AML-193 (cell line): ENCODE results near the gene PHLDB2.
A peak's percentile ranks its signal among the peaks of the same experiment; 100 is the strongest.

Experiments
- DNase-seq, 2 experiments: peaks; one replicate each; lab custom pipeline; 2025; lab: John Stamatoyannopoulos, UW

The PHLDB2 gene

GRCh38 chr3:111965484-111965883 lies 106.4 kb downstream of the PHLDB2 start:
- no peak for DNase-seq

DNA sequence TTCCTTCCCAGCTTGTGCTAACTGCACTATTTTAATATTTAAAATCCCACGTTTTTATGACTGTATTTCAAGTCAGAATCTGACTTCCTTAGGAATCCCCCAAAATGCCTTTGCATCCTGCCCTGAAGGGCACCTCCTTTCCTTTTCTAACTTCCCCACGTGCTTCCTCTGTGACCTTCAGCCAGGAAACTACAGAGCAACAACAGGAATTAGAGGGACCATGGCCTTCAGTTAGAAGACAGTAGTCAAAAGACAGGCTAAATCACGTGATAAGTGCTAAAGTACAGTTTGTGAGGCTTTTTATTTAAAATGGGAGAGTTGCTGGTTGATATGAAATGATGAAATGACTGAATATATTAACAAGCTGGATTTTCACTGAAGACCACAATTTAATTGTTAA lies 108.0 kb downstream of the PHLDB2 start:
- DNase-seq = peak; percentile 24 to 25

DNA sequence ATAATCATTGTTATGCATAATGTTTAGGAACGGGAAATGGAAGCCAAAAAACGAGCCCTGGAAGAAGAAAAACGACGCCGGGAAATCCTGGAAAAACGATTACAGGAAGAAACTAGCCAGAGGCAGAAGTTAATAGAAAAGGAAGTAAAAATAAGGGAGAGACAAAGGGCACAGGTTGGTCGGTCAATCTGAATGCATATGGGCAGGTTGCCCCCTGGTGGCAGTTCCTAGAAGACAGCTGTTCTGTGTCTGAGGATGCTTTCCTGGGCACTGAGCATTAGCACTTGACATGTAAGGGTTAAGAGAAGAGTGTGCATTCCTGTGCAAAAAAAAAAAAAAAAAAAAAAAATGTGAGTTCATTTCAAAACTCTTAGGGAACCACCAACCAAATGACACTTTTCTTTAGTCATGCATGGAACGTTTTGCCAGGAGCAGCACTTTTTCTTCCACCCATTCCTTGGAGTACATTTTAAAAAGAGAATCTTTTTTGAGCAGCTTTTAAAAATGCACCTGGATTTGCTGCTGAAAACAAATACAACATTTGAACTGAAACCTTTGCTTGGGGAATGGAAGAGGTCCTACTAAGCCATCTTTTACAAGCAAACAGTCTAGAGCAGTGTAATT lies 108.7 kb downstream of the PHLDB2 start:
- DNase-seq = peak; percentile 90 to 92

DNA sequence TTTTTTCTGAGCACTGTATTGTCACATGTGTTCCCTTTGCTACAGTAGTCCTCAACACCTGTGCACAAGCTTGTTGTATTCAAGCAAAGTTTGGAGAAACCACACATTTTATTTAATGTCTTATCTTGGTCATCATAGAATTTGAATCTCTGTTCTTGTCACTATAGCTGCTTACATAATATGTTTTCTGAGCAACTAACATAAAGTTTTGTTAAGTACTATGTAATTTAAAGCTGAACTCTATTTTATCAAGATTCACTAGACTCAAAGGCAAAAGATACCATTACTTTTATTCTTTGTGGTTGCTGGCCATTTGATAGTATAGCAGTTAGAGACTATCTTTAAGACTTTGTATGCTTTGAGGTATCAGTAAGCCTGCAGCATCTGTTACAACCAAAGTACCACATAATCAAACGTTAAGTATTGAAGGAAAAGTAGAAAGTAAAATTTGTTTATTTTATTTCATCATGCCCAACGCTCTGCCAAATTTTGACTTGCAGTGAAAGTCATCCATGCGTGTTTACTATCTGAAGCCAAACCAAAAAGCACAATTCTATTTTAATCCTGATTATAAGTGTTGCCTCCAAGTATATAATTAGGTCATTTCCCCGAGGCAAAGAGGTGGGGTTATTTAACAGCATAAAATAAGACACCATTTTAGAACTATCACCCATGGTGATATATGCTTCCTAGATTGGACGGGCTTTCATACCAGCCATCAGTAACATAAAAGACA lies 109.4 kb downstream of the PHLDB2 start:
- DNase-seq = no peak

DNA sequence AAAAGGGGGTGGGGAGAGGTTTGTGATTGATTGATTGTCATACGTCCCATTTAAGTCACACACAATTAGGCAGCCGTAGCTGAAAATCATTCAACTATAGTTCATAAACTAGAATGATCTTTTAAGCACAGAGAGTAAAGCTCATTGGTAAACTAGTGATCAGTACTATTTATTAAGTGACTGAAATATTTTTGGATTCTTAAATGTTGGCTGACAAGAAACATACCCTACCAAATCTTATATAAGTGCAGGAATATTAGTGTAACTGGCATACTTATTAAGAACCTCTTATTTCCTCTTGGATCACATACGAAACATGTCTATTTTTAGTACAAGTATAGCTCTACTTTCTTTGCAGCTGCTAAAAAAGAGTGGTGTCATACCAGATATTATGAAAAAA lies 111.3 kb downstream of the PHLDB2 start:
- DNase-seq = no peak

DNA sequence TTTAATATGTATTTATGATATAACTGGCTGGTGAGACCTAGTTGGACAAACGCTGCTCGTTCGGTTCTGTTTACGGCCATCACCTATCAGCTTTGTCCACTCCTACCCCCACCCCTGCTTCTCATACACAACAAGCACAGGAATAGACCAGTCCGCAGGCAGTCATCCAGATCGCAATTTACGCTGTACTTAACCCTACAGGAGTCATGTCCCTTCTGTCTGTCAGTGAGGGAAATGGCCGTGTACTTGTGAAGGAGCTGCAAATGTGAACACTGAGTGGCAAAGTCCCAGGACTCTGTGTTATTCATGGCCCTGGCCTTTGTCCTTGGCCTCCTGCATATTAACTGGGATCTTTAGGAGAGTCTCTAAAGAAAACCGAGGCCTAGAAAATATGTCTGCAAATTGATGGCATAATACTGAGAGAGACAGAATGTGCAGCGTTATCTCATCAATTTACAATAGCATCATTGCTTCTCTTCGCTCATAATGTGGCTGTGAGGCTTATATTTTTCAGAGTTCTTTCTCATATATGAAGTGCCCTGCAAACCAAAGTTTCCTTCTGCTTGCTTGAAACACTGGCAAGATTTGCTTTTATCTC lies 112.6 kb downstream of the PHLDB2 start:
- no peak for DNase-seq

GRCh38 chr3:111972891-111973290 lies 113.8 kb downstream of the PHLDB2 start:
- DNase-seq = no peak

- no peak for DNase-seq
These were observed 116.1 kb downstream of the PHLDB2 start for GRCh38 chr3:111975131-111975530.

- no peak for DNase-seq
These were observed 117.2 kb downstream of the PHLDB2 start for GRCh38 chr3:111976254-111976653.

DNA sequence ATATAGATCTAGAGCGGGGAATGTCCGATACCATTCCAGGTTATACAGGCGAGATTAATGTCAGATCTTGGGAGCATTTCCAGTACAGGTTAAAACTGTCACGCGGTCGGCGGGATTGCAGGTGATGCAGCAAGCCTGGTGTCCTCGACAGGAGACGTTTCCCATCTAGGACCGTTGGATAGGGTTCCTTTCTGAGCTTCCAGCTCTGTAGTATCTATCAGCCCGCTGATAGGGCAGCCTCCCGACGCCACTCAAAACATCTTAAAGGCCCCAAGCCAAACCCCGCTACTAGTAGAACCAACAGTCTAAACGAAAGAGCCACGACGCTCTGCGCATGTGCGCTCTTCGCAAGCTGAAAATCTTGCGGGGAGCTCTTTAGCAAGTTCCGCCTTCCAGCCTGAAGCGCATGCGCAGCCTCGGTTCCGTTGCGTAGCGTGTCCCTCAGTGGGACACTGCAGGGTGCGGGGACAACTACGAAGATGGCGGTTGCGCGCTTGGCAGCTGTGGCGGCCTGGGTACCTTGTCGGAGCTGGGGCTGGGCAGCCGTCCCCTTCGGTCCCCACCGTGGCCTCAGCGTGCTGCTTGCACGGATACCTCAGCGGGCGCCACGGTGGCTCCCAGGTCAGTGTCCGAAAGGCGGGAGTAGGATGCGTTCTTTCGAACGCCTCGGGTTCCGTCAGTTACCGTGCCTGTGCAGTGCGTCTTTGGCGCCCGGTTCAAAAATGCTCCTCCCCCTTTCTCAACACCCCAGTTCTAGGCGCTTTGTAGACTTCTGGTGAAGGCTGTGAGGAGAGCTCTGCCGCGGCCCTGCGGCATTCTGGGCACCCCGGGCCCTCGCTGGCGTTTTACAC lies 119.7 kb downstream of the PHLDB2 start, which contains the start of gene ABHD10:
TSS of gene ABHD10 (plus strand) at position 444 of the 851 bp plus-strand sequence. CDS start at position 480, 36 bp downstream.
- DNase-seq = peak; percentile 98

DNA sequence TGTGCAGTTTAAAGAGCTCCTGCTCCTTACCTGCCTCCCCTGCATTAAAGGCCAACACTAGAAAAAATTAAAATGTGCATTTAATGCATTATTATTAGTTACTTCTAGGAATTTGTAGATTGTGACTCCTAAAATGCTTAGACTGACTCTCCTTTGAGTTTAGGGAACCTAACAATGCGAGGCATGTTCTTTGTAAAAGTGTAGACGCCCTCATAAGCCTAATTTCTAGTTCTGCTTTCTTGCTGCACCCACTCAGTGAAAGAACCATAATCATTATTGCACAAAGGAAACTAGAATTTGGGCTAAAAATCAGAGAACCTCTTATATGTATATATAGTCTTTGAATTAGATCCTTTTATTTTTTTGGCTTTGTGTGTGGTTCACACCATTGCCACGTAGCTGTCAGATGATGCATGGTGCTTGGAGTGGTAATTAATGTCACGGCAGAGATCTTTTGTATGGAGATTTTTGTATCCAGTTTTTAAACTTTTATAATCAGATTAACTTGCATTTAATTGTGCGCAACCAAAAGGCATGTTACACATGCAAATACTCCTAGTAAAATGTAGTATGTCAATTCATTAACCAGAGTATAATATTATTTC lies 120.5 kb downstream of the PHLDB2 start:
- peak; percentile 87 to 90 for DNase-seq

- DNase-seq = no peak
These were observed 121.8 kb downstream of the PHLDB2 start for GRCh38 chr3:111980716-111981456.

DNA sequence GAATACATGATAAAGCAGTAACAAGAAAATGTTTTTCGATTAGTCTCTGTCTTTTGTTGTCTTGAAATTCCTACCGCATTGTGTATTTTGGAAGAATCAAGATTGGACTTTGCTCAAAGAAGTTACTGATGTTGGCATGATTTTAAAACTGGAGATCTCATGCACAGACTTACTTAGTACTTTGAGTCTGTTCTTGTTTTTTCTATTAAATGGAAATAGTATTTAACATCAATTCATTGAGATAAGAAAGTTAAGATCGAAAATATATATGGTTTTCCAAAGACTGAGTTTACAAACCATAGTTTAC lies 122.3 kb downstream of the PHLDB2 start:
- no peak for DNase-seq

GRCh38 chr3:111984636-111985298 lies 125.7 kb downstream of the PHLDB2 start:
- DNase-seq = no peak

DNA sequence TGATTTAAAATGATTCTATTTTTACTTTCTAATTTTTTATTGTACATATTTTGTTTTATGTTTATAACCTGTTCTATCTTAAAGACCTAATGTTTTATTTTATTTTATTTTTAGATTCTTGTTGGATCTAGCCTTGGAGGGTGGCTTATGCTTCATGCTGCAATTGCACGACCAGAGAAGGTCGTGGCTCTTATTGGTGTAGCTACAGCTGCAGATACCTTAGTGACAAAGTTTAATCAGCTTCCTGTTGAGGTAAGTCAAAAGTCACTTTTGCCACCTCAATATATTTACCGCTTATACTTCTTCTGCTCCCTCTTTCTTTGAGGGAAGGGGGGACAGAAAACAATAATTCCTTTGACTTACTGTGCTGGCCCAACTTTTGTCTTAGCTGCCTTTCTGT lies 127.7 kb downstream of the PHLDB2 start:
- DNase-seq = no peak

- peak; percentile 85 to 86 for DNase-seq
These were observed 130.1 kb downstream of the PHLDB2 start for GRCh38 chr3:111989061-111989678.

GRCh38 chr3:111993038-111993437 lies 134.0 kb downstream of the PHLDB2 start:
- no peak for DNase-seq

DNA sequence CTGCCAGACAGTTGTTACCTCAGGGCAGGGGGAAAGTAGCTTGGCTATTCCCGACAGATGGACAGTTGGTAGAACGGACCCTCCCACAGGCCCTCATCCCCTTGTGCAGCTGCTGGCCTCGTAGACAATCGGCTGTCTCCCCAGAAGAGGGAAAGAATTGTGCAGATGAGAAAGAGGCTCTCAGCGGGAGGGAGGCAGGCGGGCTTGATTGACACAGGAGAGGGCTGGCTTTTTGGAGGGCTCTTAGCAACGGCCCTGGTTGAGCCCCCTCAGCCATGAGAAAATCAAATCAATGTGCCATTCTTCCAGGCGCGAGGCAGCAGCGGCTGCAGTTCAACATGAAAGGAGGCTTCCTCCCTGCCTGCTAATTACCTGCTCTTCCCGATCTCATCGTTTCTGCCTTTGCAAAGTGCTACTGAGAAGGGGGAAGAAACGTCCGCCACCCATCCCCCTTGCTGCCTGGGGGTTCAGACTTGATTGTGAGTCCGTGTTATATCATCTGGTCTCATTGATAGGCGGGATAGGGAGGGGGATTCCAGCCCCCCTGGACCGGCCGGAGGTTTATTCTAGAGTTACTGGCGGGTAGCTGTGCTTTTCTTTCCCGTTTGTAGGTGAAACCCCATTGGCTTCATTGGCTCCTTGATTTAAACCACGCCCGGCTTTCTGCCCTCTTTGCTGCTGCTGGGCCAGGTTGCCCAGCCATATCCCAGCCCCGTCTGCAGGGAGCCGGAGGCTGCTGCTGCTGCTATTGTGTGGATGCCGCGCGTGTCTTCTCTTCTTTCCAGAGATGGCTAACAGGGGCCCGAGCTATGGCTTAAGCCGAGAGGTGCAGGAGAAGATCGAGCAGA lies 139.8 kb downstream of the PHLDB2 start, which contains the start of gene TAGLN3:
TSS of gene TAGLN3 (plus strand) at position 287 of the 848 bp plus-strand sequence. CDS start at position 788, 501 bp downstream.
- no peak for DNase-seq
